CD1c-positive myeloid dendritic cell (primary cell): ENCODE results near the gene NKD1.

Experiments used
- DNase-seq: peaks from one replicate; pipeline ENCODE4 v3.0.0-alpha.2; 2016; ENCODE audit errors: extremely low spot score

NKD1 gene

DNA sequence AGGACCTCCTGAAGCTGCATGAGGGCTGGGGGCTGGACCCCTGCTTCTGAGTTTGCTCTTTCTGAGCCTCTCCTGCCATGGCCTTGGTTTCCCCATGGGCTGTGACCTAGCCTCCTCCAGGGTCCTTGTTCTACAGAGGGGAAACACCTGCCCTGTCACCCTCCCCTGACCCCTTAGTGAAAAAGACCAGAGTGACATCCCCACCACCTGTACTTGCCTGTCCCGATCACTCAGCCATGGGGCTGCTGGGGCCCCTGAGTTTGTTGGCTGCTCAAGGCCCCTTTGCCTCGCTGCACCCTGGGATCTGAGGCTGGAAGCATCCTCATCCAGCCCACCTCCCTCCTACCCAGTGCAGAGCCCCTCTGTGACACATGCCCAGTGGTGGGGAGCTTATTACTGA, 146.0 kb downstream of the NKD1 start:
- no peak for DNase-seq

DNA sequence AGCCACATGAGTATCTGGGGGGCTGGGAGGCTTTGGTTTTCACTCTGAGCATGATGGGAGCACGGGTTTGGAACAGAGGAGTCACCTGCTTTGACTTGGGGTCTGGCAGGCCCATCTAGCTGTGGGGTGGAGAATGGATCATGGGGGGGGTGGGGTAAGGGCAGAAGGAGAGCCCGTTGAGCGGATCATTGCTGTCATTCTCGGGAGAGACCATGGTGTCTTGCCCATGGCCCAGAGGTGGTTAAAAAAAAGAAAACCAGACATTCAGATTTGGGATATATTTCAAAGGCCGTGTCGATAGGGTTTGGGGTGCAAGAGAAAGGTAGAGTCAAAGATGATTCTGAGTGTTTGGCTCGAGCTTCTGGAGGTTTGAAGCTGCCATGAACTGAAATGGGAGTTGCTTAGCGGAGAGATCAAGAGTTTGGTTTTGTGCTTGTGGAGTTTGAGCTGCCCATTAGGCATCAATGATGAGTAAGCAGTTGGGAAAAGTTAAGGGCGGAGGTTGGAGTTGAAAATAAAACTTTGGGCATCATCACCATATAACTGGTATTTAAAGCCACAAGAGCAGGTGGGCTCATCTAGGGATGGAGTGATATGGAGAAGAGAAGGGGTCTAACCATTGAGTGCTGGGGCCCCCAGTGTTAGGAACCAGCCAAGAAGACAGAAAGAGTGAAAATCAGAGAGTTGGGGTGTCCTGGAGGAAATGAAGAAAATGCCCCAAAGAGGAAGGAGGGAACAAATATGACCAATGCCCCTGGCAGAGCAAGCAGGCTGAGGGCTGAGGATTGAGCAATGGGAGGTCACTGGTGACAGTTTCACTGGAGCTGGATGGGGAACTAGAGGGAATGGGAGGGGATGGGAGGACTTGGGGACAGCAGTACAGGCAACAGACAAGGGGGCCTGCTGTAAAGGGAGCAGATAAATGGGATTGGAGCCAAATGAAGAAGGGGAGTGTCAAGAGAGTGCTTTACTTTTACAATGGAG, 147.1 kb downstream of the NKD1 start:
- peak; percentile 85 for DNase-seq

DNA sequence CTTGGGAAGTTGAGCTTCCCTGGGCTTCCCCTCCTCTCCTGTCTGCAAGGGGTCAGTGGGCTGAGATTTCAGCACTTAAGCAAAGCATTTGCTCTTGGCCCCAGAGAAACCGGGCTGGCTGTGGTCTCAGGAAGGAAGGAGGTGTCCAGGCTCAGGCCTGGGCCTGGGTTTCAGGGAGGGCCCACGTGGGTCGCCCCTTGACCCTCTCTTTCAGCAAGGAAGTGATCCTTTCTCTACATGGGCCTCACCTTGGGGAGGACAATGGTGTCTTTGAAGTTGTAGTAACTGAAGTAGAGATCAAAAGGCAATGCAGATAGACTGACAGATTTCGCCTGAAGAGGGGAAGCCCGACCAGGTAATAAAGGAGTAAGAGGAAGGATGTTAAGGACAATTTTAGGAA, 147.9 kb downstream of the NKD1 start:
- DNase-seq = no peak

DNA sequence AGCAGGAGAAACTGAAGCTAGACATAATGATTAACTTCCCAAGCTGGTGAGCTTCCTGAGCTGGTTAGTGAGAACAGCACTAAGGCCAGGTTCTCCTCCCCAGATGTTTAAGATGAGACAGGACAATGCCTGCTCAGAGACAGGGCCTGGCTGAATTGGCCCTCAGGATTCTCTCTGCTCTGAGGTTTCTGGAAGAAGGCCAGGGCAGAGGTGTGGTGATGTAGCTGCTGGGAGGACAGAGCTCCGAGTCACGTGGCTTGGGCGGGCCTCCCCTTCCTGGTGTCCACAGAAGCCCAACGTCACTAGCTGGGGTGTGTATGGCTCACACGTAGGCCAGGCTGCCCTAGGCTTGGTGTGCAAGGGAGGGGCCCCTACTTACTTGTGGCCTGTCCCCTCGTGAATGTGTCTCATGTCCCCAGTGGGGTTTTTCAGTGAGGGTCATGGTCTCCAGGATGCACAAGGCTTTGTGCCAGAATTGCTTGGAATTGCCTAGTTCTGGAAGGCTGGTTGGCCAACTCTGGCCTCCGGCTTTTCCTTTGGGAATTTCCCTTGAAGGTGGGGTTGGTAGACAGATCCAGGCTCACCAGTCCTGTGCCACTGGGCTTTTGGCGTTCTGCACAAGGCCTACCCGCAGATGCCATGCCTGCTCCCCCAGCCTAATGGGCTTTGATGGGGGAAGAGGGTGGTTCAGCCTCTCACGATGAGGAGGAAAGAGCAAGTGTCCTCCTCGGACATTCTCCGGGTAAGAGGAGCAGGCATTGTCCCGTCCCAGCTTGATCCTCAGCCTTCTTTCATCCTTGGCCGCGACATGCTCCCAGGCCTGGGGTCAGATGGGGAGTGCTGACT, 148.6 kb downstream of the NKD1 start:
- peak; percentile 89 for DNase-seq

DNA sequence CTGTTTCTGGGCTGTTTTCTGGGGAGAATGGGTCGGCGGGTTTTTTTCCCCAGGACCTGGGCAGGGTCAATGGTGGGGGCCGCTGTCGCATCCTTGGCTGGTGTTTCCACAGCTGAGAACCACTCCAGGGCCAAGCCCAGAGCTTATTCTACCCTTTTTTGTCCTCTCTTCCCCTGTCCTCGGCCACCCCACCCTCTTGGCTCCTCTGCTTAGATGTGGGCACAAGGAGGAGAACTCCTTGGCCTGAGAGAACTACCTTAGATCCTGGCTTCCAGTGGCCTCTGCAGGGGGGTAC, 149.2 kb downstream of the NKD1 start:
- no peak for DNase-seq

DNA sequence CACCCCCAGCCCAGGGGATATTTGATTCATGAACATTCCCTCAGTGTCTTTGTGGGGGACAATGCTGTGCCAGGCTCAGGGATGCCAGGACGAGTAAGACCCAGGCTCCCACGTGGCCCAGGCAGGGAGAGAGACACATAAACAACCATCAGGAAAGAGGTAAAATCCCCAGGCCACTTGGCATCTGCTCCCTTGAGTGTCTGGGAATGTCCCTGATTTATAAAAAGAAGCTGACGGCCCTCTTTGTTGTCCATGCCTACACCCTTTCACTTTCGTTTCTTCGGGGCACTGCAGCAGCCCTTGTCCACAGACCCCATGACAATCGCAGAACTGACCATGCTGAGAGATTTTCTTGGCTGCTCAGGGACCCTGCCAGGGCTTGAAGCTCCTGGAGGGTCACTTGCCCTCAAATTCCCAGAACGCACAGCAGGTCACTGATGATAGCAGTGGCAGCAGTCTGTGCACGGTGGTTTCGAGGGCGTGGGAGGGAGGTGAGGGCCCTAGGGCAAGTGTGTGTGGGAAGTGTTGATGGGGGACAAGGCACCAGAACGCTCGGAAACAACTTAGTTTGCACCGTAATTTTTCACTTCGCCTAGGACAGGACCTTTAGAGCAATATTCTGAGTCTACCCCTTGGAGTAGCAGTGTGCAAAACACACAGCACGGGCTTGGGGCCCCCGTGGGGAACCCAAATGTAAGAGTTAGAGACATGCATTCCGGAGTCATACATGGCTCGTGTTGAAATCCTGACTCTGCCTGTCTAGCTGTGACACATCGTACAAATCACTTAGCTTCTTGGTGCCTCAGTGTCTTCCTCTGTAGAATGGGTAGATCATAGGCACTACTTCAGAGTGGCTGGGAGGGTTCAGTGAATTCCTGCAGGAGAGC, 149.9 kb downstream of the NKD1 start:
- DNase-seq = peak; percentile 65
